WTC11 (cell line): ENCODE data around the gene SMARCA2. TPM values are rescaled to one million over a fixed set of nuclear protein-coding genes. Genes with fewer than 3 reads are reported as not detected.

Experiments used
- ATAC-seq: fragments of 200-7000 bp; cut with Tn5 transposase; 2 replicates; pipeline ENCODE4 v1.10.0; 2021; ENCODE audit warnings: mild to moderate bottlenecking, moderate library complexity
- CTCF ChIA-PET: fragments of 300-600 bp; sonication (Branson Sonifier 250); formaldehyde crosslinking; loops from one replicate; lab custom pipeline; 2021; ENCODE audit warnings: antibody characterized with exemption; lab: Charles Lee
- POLR2A ChIA-PET: fragments of 350-600 bp; sonication (Branson Sonifier 250); formaldehyde crosslinking; loops from one replicate; lab custom pipeline; 2021; ENCODE audit warnings: antibody characterized with exemption; lab: Charles Lee
- DNase-seq: peaks from one replicate; pipeline ENCODE4 v3.0.0; 2021; ENCODE audit warnings: low spot score
- H3K27ac Mint-ChIP-seq: 2 replicates; pipeline ENCODE4 v1.8.0; 2021; ENCODE audit warnings: mixed read lengths
- H3K27me3 Mint-ChIP-seq: 2 replicates; pipeline ENCODE4 v1.8.0; 2021; ENCODE audit warnings: low read depth, mild to moderate bottlenecking, moderate library complexity, mixed read lengths
- H3K36me3 Mint-ChIP-seq: 2 replicates; pipeline ENCODE4 v1.8.0; 2021; ENCODE audit warnings: mixed read lengths
- H3K4me1 Mint-ChIP-seq: 2 replicates; pipeline ENCODE4 v1.8.0; 2022; ENCODE audit warnings: mixed read lengths
- H3K4me3 Mint-ChIP-seq: 2 replicates; pipeline ENCODE4 v1.8.0; 2021; ENCODE audit warnings: mild to moderate bottlenecking, moderate library complexity, mixed read lengths
- H3K9me3 Mint-ChIP-seq: 2 replicates; pipeline ENCODE4 v1.8.0; 2021; ENCODE audit warnings: mixed read lengths
- ARID4B ChIP-seq: sonication (generic); formaldehyde crosslinking; IDR thresholded peaks from 2 replicates; pipeline ENCODE4 v1.8.0; 2023; ENCODE audit warnings: missing genetic modification reagents, mild to moderate bottlenecking, borderline replicate concordance
- ATF1 ChIP-seq: sonication (generic); formaldehyde crosslinking; IDR thresholded peaks from 2 replicates; pipeline ENCODE4 v1.8.1; 2023; ENCODE audit warnings: mild to moderate bottlenecking, moderate library complexity, missing genetic modification reagents
- ATF2 ChIP-seq: sonication (generic); formaldehyde crosslinking; IDR thresholded peaks from 2 replicates; pipeline ENCODE4 v1.8.1; 2022; ENCODE audit warnings: low read depth, missing genetic modification reagents, borderline replicate concordance
- ATF6 ChIP-seq: sonication (generic); formaldehyde crosslinking; IDR thresholded peaks from 2 replicates; pipeline ENCODE4 v1.8.1; 2023; ENCODE audit warnings: mild to moderate bottlenecking, missing genetic modification reagents
- CREB1 ChIP-seq: sonication (generic); formaldehyde crosslinking; IDR thresholded peaks from 2 replicates; pipeline ENCODE4 v1.8.0; 2023; ENCODE audit warnings: mild to moderate bottlenecking, missing genetic modification reagents
- E2F1 ChIP-seq: sonication (generic); formaldehyde crosslinking; IDR thresholded peaks from 2 replicates; pipeline ENCODE4 v1.8.0; 2022; ENCODE audit warnings: mild to moderate bottlenecking, missing genetic modification reagents
- ERG ChIP-seq: fragments of 250-450 bp; sonication (Bioruptor Pico); IDR thresholded peaks from 2 replicates; pipeline ENCODE4 v1.8.0; 2021; ENCODE audit warnings: mild to moderate bottlenecking
- FOXJ3 ChIP-seq: sonication (generic); formaldehyde crosslinking; IDR thresholded peaks from 2 replicates; pipeline ENCODE4 v1.9.0; 2021; ENCODE audit warnings: missing genetic modification reagents, mild to moderate bottlenecking, borderline replicate concordance
- GRHL2 ChIP-seq: fragments of 250-450 bp; sonication (Bioruptor Pico); IDR thresholded peaks from 2 replicates; pipeline ENCODE4 v1.8.0; 2022; ENCODE audit warnings: mild to moderate bottlenecking, moderate library complexity; ENCODE audit not compliant: insufficient replicate concordance, severe bottlenecking
- GTF2I ChIP-seq: fragments of 250-450 bp; sonication (Bioruptor Pico); conservative IDR thresholded peaks from 2 replicates; pipeline ENCODE4 v1.4.0; 2021; ENCODE audit warnings: mild to moderate bottlenecking
- HMGA2 ChIP-seq: fragments of 250-450 bp; sonication (Bioruptor Pico); IDR thresholded peaks from 2 replicates; pipeline ENCODE4 v1.4.0; 2021; ENCODE audit warnings: mild to moderate bottlenecking, moderate library complexity
- IRF1 ChIP-seq: sonication (generic); formaldehyde crosslinking; IDR thresholded peaks from 2 replicates; pipeline ENCODE4 v1.8.0; 2023; ENCODE audit warnings: missing genetic modification reagents
- JAZF1 ChIP-seq: fragments of 250-450 bp; sonication (Bioruptor Pico); IDR thresholded peaks from 2 replicates; pipeline ENCODE4 v1.9.0; 2021; ENCODE audit warnings: moderate library complexity, mild to moderate bottlenecking, inconsistent platforms
- OVOL2 ChIP-seq: fragments of 250-450 bp; sonication (Bioruptor Pico); IDR thresholded peaks from 2 replicates; pipeline ENCODE4 v1.9.0; 2021; ENCODE audit warnings: mild to moderate bottlenecking, borderline replicate concordance
- SP1 ChIP-seq: sonication (generic); formaldehyde crosslinking; conservative IDR thresholded peaks from 2 replicates; pipeline ENCODE4 v1.8.1; 2022; ENCODE audit warnings: missing genetic modification reagents
- TEAD1 ChIP-seq: sonication (generic); formaldehyde crosslinking; IDR thresholded peaks from 2 replicates; pipeline ENCODE4 v1.8.0; 2022; ENCODE audit warnings: mild to moderate bottlenecking, missing genetic modification reagents
- USF1 ChIP-seq: sonication (generic); formaldehyde crosslinking; IDR thresholded peaks from 2 replicates; pipeline ENCODE4 v1.8.0; 2022; ENCODE audit warnings: mild to moderate bottlenecking, missing genetic modification reagents
- ZNF138 ChIP-seq: sonication (generic); formaldehyde crosslinking; conservative IDR thresholded peaks from 2 replicates; pipeline ENCODE4 v1.8.1; 2022; ENCODE audit warnings: mild to moderate bottlenecking, moderate library complexity, missing genetic modification reagents
- ZNF263 ChIP-seq: sonication (generic); formaldehyde crosslinking; IDR thresholded peaks from 2 replicates; pipeline ENCODE4 v1.8.1; 2022; ENCODE audit warnings: low read depth, mild to moderate bottlenecking, moderate library complexity, missing genetic modification reagents
- ZNF416 ChIP-seq: fragments of 250-450 bp; sonication (Bioruptor Pico); IDR thresholded peaks from 2 replicates; pipeline ENCODE4 v1.9.0; 2021; ENCODE audit warnings: mild to moderate bottlenecking, inconsistent platforms
- total RNA-seq: library from RNA; stranded (reverse); gene quantifications from 3 replicates; pipeline ENCODE4 v1.2.3, GENCODE V29; 2021

Gene SMARCA2
- total RNA-seq, 1 experiment from 2014 or later = 20.3 TPM

GRCh38 chr9:2140600-2141223 is 125.6 kb downstream of the SMARCA2 start:
- CTCF ChIA-PET = no interaction called here
- ATAC-seq (no peak), DNase-seq (no peak)
- POLR2A ChIA-PET = no interaction called here
- H3K27ac Mint-ChIP-seq = no peak overlapping the region
- H3K27me3 Mint-ChIP-seq = no peaks in the 10 kb centered on the region
- H3K4me1 Mint-ChIP-seq = peaks cover 11% of the 10 kb centered on the region
- H3K4me3 Mint-ChIP-seq = no peak overlapping the region
- peaks cover 13% of the 10 kb centered on the region for H3K9me3 Mint-ChIP-seq
- no peak for TF ChIP-seq CREB1 (CRISPR knock-in tag)
- TF ChIP-seq TEAD1 = no peak
- no peak for TF ChIP-seq ATF6 (CRISPR knock-in tag)
- TF ChIP-seq OVOL2 (CRISPR knock-in tag) = no peak
- no peak for TF ChIP-seq USF1 (CRISPR knock-in tag)
- peaks cover 5% of the 10 kb centered on the region; the same call in 1 of the 2 replicates for H3K36me3 Mint-ChIP-seq

- Mint-ChIP-seq H3K4me1 (peaks cover 18% of the 10 kb centered on the region), H3K27me3 (no peaks in the 10 kb centered on the region), H3K4me3 (no peak overlapping the region), H3K27ac (no peak overlapping the region), H3K36me3 (peaks cover 5% of the 10 kb centered on the region; the same call in 1 of the 2 replicates), H3K9me3 (peaks cover 9% of the 10 kb centered on the region)
- no peak for DNase-seq
- ChIA-PET CTCF (interaction anchor here (0.5 to 1.4 kb wide), 3 partner anchors 10 to 372 kb away, joined by 3 to 4 read pairs (median 3); no protein-coding TSS in a partner anchor), POLR2A (no interaction called here)
- no peak for ATAC-seq
- TF ChIP-seq TEAD1 (no peak), ZNF263 (CRISPR knock-in tag) (no peak), ZNF138 (CRISPR knock-in tag) (no peak)
Measured at GRCh38 chr9:2142212-2142611, 127.1 kb downstream of the SMARCA2 start.

- ChIA-PET CTCF (no interaction called here), POLR2A (no interaction called here)
- Mint-ChIP-seq H3K4me1 (peaks cover 18% of the 10 kb centered on the region), H3K9me3 (peaks cover 5% of the 10 kb centered on the region), H3K4me3 (no peak overlapping the region), H3K36me3 (peaks cover 4% of the 10 kb centered on the region), H3K27ac (no peak overlapping the region), H3K27me3 (no peaks in the 10 kb centered on the region)
- DNase-seq = no peak
- ATAC-seq = no peak
- no peak for TF ChIP-seq ATF1 (CRISPR knock-in tag)
- no peak for TF ChIP-seq IRF1
- TF ChIP-seq GRHL2 (CRISPR knock-in tag) = no peak
- no peak for TF ChIP-seq ZNF416 (CRISPR knock-in tag)
- no peak for TF ChIP-seq ARID4B (CRISPR knock-in tag)
- TF ChIP-seq GTF2I (CRISPR knock-in tag) = no peak
- TF ChIP-seq SP1 (CRISPR knock-in tag) = no peak
- TF ChIP-seq ERG (CRISPR knock-in tag) = no peak
- TF ChIP-seq FOXJ3 (CRISPR knock-in tag) = no peak
- no peak for TF ChIP-seq HMGA2 (CRISPR knock-in tag)
- TF ChIP-seq JAZF1 (CRISPR knock-in tag) = no peak
- TF ChIP-seq ATF2 (CRISPR knock-in tag) = no peak
- no peak for TF ChIP-seq ZNF263 (CRISPR knock-in tag)
- TF ChIP-seq E2F1 (CRISPR knock-in tag) = no peak
Measured at GRCh38 chr9:2144619-2145018, 129.5 kb downstream of the SMARCA2 start.
